Measurements from ENCODE around the gene CHAC1.

CHAC1 gene

GRCh38 chr15:40922608-40923005 is 30.7 kb upstream of the CHAC1 start:
- no peak overlapping the region for H3K4me3 ChIP-seq (ENCODE audit: low read depth, low read length)

GRCh38 chr15:40923551-40923950 is 29.7 kb upstream of the CHAC1 start:
- H3K4me3 ChIP-seq (ENCODE audit: low read depth, low read length) = no peak overlapping the region

DNA sequence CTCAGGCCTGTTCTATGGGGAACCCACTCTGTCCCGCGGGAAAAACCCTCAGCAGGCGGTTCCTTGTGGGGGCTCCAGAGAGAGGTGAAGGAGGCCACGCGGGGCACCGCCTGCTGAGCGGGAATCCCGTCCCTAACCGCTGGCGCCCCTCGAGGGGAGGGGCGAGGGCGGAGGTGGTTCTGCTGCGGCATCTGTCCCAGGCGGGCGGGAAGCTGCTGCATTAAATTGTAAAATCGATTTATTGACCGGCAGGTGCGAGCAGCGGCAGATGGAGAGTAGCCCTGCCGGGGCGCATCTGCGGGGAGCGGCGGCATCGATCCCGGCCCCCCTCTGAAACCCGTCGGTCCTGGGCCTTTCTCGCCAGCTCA is 27.8 kb upstream of the CHAC1 start:
- H3K4me3 ChIP-seq (ENCODE audit: low read depth, low read length) = peak overlapping the region; percentile 1

DNA sequence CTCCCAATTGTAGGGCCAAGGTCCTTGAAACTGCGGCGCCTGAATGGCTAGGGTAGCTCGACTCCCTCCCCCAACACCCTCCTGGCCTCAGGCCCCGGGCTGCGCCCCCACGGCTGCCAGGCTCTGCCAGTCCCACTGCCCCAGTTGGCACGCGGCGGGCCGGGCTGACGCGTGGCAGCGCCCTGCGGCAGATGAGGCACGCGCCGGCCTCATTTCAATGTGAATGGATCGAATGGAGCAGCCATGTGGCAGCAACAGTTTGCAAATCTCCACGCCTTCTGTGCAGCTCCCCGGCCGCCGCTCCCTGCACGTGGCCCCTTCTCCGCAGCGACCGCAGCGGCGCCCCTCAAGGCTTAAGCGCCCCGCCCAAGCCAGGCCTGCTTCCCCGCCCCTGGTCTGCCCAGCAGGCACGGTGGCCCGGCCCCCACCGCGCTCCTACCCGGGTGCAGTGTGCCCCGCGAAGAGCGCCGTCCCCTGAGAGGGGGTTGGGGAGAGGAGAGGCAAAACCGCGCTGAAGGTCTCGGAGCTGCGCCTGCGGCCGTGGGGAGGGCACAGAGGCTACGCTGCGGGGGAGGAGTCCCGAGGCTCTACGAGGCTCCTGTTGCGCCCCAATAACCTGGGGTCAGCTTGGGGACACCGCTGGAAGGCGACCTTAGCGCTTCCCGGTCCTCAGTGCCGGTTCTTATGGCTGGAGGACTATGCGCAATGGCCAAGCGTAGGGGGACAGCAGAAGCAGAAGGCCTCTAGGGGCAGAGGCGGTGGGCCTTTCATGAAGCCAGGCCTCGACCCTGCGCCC is 27.2 kb upstream of the CHAC1 start:
- H3K4me3 ChIP-seq (ENCODE audit: low read depth, low read length) = peak overlapping the region; percentile 8

DNA sequence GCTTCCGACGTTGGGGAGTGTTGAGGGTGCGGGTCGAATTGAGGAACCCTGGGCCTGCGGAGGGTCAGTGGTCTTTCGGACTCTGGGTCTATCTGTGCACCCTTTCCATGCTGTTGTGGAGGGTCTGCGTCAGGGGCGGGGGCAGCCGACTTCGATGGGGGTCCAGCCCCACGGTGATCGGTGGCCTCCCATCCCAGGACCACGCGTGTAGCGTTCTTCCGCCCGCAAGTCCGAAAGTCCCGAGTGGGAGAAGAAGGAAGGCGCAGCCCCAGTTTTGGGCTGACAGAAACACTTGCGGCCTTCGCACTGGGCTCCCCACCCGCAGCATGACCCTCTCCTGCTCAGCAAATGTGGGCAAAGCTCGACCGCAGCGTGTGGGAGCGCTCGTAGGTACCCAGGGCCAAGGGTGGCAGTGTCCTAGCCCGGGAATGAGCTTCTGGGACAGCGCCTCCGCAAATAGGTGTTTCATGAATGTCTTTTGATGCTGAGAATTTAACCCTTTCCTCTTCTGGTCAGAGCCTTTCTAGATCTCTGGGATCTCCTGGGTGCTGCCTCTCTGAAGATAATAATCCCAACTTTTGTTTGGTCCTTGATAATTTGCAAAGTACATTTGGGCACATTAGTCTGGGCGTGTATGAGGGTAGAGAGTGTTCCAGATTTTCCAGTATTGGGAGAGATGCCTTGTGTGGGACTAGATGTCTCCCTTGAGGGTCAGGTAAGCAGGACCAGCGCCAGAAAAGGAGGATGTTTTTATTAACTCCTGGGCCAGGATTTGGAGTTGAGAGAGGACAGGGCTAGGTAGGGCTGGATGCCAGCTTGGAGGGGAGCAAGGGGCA is 26.4 kb upstream of the CHAC1 start:
- peak overlapping the region; percentile 1 for H3K4me3 ChIP-seq (ENCODE audit: low read depth, low read length)

DNA sequence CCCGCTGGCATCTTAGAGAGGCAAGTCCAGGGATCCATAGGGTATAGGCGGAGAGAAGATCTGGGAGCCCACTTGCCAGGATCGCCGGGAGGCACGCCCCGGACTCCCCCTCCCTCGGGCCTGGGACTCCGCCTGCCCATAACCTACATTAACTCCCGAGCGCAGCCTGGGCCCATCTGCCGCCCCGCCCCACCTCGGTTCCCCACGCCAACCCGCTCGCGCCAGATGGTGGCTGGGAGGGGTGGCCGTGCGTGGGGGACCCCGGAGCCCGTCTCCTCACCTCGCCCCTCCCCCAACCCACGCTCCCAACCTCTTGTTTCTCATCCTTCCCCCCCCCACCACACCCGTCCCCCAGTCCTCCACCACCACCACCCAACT is 25.8 kb upstream of the CHAC1 start:
- H3K4me3 ChIP-seq (ENCODE audit: low read depth, low read length) = no peak overlapping the region

- H3K4me3 ChIP-seq (ENCODE audit: low read depth, low read length) = peak overlapping the region; percentile 13
Observed at GRCh38 chr15:40927873-40928806, 25.1 kb upstream of the CHAC1 start.

- H3K4me3 ChIP-seq (ENCODE audit: low read depth, low read length) = peak within 1 kb of the TSS; percentile 20
Observed at GRCh38 chr15:40928821-40929659, 24.2 kb upstream of the CHAC1 start, which contains the start of gene DLL4. DLL4 (plus strand) TSS chr15:40929340; CDS start chr15:40929669, 329 bp downstream.

DNA sequence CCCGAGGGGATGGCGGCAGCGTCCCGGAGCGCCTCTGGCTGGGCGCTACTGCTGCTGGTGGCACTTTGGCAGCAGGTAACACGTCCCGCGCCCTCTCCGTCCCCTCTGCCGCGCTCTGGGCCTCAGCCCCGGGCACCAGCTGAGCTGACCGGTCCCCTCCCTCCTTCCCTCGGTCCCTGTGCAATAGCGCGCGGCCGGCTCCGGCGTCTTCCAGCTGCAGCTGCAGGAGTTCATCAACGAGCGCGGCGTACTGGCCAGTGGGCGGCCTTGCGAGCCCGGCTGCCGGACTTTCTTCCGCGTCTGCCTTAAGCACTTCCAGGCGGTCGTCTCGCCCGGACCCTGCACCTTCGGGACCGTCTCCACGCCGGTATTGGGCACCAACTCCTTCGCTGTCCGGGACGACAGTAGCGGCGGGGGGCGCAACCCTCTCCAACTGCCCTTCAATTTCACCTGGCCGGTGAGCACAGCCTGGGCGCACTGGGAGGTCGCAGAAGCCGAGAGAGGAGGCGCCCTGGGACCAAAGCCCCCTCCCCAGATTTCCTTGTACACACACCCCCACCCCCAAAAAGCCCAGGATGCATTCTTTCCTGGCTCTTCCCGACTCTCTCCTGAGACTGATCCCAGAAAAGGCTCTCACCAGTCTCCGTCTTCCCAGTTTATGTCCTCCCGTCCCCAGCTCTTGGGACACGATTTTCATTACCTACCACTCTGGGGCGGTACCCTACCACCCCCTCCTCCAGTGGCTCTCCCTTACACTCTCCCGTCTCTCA is 23.4 kb upstream of the CHAC1 start:
- H3K4me3 ChIP-seq (ENCODE audit: low read depth, low read length) = peak overlapping the region; percentile 20

- peak overlapping the region; percentile 17 for H3K4me3 ChIP-seq (ENCODE audit: low read depth, low read length)
Observed at GRCh38 chr15:40930430-40931299, 22.6 kb upstream of the CHAC1 start.

DNA sequence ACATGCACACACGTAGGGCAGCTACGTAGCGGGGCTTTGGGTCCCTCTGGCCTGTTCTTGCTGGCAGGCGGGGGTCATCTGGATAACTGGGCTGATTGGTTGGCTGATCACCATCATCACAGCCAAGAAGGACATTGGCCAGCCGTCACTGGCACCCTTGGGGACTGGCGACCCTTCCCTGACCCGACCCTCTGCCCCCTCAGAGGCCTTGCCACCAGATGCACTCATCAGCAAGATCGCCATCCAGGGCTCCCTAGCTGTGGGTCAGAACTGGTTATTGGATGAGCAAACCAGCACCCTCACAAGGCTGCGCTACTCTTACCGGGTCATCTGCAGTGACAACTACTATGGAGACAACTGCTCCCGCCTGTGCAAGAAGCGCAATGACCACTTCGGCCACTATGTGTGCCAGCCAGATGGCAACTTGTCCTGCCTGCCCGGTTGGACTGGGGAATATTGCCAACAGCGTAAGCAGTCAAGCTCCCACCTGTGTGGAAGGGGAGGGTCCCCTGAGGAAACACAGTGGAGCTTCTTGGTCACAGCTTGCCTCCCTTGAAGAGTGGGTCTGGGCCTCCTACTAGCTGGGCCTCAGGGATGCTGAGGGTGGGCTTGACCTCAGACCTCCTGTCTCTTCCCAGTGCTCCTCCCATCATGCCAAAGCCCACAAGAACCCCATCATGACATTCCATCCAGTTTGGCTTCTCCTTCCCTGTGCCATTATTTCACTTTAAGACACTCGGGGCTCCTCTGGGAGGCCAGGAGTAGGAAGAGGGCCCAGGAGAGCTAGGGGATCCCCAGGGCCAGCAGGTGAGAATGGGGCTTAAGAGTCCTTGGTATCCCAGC is 21.8 kb upstream of the CHAC1 start:
- no peak overlapping the region for H3K4me3 ChIP-seq (ENCODE audit: low read depth, low read length)

DNA sequence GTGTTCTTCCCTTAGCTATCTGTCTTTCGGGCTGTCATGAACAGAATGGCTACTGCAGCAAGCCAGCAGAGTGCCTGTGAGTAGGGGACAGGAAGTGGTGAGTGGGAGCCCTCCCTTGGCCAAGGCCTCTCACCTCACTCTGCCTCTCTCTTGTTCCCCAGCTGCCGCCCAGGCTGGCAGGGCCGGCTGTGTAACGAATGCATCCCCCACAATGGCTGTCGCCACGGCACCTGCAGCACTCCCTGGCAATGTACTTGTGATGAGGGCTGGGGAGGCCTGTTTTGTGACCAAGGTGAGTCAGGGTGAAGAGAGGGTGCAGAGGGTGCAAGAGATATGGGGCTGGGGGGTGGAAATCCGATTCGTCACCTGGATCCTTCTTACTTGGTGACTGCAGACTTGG is 21.1 kb upstream of the CHAC1 start:
- no peak overlapping the region for H3K4me3 ChIP-seq (ENCODE audit: low read depth, low read length)

DNA sequence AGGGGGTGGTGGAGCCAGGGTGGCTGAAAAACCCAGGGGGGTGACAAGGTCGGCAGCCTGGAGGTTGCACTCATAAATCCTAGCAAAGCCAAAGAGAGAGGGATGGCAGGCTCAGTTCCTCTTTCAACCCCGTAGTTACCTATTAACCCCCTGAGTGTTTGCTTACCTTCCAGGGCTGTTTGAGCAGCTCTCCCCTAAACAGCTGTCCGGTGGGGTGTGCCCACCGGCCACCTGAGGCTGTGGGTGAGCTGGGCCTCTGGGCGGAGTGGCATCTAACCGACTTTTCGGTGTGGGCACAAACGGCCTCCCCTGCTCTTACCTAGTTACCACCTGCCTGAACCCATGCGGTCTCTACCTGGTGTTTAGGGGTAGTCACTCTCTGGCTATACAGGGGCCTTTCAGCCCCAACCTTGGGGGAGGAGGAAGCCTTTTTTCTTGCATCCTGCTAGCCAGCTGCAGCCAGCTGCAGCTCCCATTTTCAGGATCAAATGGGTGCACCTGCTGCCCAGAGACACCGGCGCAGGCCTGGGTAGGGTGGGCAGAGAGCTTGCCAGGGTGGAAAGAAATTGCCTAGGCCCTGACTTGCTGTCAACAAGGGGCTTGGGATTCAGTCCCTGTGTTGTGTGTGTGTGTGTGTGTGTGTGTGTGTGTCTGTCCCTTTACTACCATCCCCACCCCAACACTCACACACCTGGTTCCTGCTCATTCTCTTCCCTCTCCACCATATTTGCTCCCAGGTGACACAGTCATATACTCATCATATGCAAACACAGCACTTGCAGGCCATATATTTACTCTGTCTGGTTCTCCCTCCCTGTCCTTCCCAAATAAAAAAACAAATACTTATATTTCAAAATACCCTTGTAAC is 20.4 kb upstream of the CHAC1 start:
- H3K4me3 ChIP-seq (ENCODE audit: low read depth, low read length) = no peak overlapping the region

DNA sequence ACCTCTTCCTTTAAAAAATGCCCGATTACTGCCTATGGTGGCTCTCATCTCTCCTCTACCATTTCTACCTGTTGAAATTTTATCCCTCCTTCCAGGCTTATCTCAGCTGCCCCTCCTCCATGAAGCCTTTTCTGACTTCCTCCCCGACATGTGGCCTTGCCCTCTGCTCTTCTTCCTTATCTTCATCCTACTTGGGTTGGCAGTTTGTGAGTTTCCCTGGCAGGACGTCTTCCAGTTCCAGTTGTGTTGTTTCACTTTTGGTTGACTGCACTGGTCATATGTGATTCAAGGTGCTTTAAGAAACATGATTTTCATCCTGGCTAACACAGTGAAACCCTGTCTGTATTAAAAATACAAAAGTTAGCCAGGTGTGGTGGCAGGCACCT is 19.8 kb upstream of the CHAC1 start:
- no peak overlapping the region for H3K4me3 ChIP-seq (ENCODE audit: low read depth, low read length)

DNA sequence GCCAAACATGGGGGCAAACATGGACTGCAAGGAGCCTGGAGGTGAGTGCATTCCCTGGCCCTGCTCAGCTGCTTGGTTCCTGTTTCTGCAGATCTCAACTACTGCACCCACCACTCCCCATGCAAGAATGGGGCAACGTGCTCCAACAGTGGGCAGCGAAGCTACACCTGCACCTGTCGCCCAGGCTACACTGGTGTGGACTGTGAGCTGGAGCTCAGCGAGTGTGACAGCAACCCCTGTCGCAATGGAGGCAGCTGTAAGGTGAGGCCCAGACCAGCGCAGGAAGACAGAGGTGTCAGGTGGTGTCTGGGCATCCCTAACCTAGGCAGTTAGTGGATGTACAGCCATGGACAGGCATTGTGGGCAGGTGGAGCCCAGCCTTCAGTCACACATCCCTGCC is 18.8 kb upstream of the CHAC1 start:
- H3K4me3 ChIP-seq (ENCODE audit: low read depth, low read length) = no peak overlapping the region

DNA sequence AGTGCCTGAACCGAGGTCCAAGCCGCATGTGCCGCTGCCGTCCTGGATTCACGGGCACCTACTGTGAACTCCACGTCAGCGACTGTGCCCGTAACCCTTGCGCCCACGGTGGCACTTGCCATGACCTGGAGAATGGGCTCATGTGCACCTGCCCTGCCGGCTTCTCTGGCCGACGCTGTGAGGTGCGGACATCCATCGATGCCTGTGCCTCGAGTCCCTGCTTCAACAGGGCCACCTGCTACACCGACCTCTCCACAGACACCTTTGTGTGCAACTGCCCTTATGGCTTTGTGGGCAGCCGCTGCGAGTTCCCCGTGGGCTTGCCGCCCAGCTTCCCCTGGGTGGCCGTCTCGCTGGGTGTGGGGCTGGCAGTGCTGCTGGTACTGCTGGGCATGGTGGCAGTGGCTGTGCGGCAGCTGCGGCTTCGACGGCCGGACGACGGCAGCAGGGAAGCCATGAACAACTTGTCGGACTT is 17.0 kb upstream of the CHAC1 start:
- H3K4me3 ChIP-seq (ENCODE audit: low read depth, low read length) = no peak overlapping the region
